Trophoblast cell (in vitro differentiated cells and primary cell): ENCODE results near the gene NYNRIN.

Source experiments
- DNase-seq, 2 donors: peaks; one replicate each; pipeline ENCODE4 v3.0.0-alpha.2; 2016
- H2AFZ ChIP-seq: 2 replicates; pipeline ENCODE4 v1.6.1; 2013; ENCODE audit warnings: low read length, moderate library complexity, mild to moderate bottlenecking; ENCODE audit not compliant: insufficient read depth, poor library complexity
- H2AK5ac ChIP-seq: 2 replicates; pipeline ENCODE4 v1.6.1; 2013; ENCODE audit warnings: mild to moderate bottlenecking, low read length
- H2BK120ac ChIP-seq: 2 replicates; pipeline ENCODE4 v1.6.1; 2013; ENCODE audit warnings: low read length, mild to moderate bottlenecking, moderate library complexity; ENCODE audit not compliant: insufficient read depth, poor library complexity
- H2BK12ac ChIP-seq: 2 replicates; pipeline ENCODE4 v1.6.1; 2013; ENCODE audit warnings: mild to moderate bottlenecking, low read length, moderate library complexity
- H2BK5ac ChIP-seq: 2 replicates; pipeline ENCODE4 v1.6.1; 2013; ENCODE audit warnings: low read length, low read depth, moderate library complexity, mild to moderate bottlenecking; ENCODE audit not compliant: poor library complexity
- H3K14ac ChIP-seq: 2 replicates; pipeline ENCODE4 v1.6.1; 2013; ENCODE audit warnings: mild to moderate bottlenecking, low read length
- H3K18ac ChIP-seq: 2 replicates; pipeline ENCODE4 v1.6.1; 2013; ENCODE audit warnings: mild to moderate bottlenecking, low read length
- H3K23ac ChIP-seq: 2 replicates; pipeline ENCODE4 v1.6.1; 2013; ENCODE audit warnings: low read length
- H3K27ac ChIP-seq: 2 replicates; pipeline ENCODE4 v1.5.1; 2013; ENCODE audit warnings: low read depth, mild to moderate bottlenecking, inconsistent platforms, low read length, moderate library complexity
- H3K27me3 ChIP-seq: 2 replicates; pipeline ENCODE4 v1.6.1; 2013; ENCODE audit warnings: inconsistent platforms, mild to moderate bottlenecking, low read length, moderate library complexity; ENCODE audit not compliant: insufficient read depth
- H3K36me3 ChIP-seq, 2 experiments: 1 replicate in 1 of 2; 2 replicates in 1 of 2; pipeline ENCODE4 v1.6.1; 2013; ENCODE audit warnings: low read length in 2 of 2, mild to moderate bottlenecking in 2 of 2, moderate library complexity in 1 of 2; ENCODE audit not compliant: insufficient read depth in 2 of 2, control insufficient read depth in 1 of 2
- H3K4ac ChIP-seq: 2 replicates; pipeline ENCODE4 v1.6.1; 2013; ENCODE audit warnings: low read depth, mild to moderate bottlenecking, low read length, moderate library complexity
- H3K4me1 ChIP-seq, 2 experiments: 1 replicate in 1 of 2; 2 replicates in 1 of 2; pipeline ENCODE4 v1.6.1; 2013; ENCODE audit warnings: low read length in 2 of 2, mild to moderate bottlenecking in 2 of 2, moderate library complexity in 1 of 2; ENCODE audit not compliant: insufficient read depth in 2 of 2, control insufficient read depth in 1 of 2
- H3K4me2 ChIP-seq: 2 replicates; pipeline ENCODE4 v1.6.1; 2013; ENCODE audit warnings: inconsistent platforms, mild to moderate bottlenecking, low read length, moderate library complexity
- H3K4me3 ChIP-seq: 2 replicates; pipeline ENCODE4 v1.5.1; 2013; ENCODE audit warnings: mild to moderate bottlenecking, low read depth, low read length, inconsistent platforms
- H3K79me1 ChIP-seq: one replicate; pipeline ENCODE4 v1.6.1; 2013; ENCODE audit warnings: low read length
- H3K79me2 ChIP-seq: 2 replicates; pipeline ENCODE4 v1.6.1; 2013; ENCODE audit warnings: low read length, mild to moderate bottlenecking; ENCODE audit not compliant: control insufficient read depth, insufficient read depth, poor library complexity
- H3K9ac ChIP-seq: 2 replicates; pipeline ENCODE4 v1.6.1; 2013; ENCODE audit warnings: mild to moderate bottlenecking, low read length
- H3K9me3 ChIP-seq: 2 replicates; pipeline ENCODE4 v1.6.1; 2013; ENCODE audit warnings: low read depth, mild to moderate bottlenecking, control low read depth, inconsistent platforms, low read length; ENCODE audit not compliant: insufficient read depth
- H4K12ac ChIP-seq: 2 replicates; pipeline ENCODE4 v1.6.1; 2013; ENCODE audit warnings: low read depth, mild to moderate bottlenecking, low read length, moderate library complexity
- H4K8ac ChIP-seq: 2 replicates; pipeline ENCODE4 v1.6.1; 2013; ENCODE audit warnings: low read depth, mild to moderate bottlenecking, low read length, moderate library complexity
- H4K91ac ChIP-seq: one replicate; pipeline ENCODE4 v1.6.1; 2013; ENCODE audit warnings: low read depth, mild to moderate bottlenecking, low read length, moderate library complexity
- WGBS: extraction: QIAGEN DNeasy Blood & Tissue Kit; methylation state at CpG from one replicate; pipeline ENCODE4 v1.1.7; 2013; ENCODE audit warnings: missing lambda C conversion rate; ENCODE audit not compliant: insufficient read length, insufficient coverage; ENCODE audit errors: extremely low coverage; 5-methylcytosine and 5-hydroxymethylcytosine counted together

Gene NYNRIN

DNA sequence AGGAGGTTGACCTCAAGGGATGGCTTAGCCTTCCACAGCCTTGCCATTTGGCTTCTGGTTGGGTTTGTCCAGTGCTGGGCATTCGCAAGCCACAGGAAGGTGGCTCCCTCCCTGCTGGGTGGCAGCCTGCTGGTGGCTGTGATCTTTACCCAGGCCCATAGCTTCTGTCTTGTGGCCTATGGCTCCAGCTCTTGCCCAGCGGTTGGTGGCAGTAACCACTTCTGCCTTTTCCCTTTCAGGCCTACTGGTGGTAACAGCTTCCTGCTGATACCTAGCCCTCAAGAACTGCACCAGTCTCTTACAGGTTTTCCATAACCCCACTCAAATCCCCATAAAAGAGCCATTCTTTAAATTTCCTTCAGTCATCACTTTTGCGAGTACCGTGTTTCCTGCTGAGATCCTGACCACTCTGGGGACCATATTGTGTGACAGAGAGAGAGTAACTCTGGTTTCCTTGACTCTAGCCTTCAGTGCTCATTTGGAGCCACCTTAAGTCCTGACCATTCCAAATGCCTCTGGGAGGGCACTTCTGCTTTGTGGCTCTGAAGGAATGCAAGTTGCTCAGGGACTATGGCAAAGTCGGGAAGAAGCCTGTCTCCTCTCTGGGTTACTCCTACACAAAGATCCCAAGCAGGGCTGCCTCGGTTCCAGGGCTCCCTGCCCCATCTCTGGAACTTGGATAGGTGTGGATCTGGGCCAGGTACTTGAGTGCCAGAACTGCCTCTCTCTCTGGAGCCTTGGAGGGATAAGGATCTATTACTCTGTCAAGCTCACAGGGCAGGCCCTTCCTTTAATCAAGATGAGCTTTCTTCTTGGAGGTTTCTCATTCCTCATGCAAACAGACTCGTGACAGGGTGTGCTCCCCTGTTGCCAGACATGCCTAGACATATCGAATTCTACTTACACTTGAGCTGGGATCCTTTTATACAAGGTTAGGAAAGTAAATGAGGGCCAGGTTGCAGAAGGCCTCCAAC lies 2.9 kb upstream of the NYNRIN start:
- no peak overlapping the region for H3K23ac ChIP-seq
- peak overlapping the region; percentile 6 for H2AFZ ChIP-seq
- H3K27me3 ChIP-seq = no peaks in the 10 kb centered on the region
- H2BK5ac ChIP-seq = peak overlapping the region; percentile 74
- H4K8ac ChIP-seq = peak overlapping the region; percentile 26
- H2BK120ac ChIP-seq = peak overlapping the region; percentile 81
- no peak overlapping the region for H3K4me2 ChIP-seq
- no peaks in the 10 kb centered on the region for H3K36me3 ChIP-seq
- peak overlapping the region; percentile 53 for H3K27ac ChIP-seq
- H3K79me2 ChIP-seq = peaks cover 7% of the 10 kb centered on the region
- no peak overlapping the region for H3K9ac ChIP-seq
- peaks cover 28% of the 10 kb centered on the region for H3K79me1 ChIP-seq
- H3K18ac ChIP-seq = peak overlapping the region; percentile 71
- H3K4me3 ChIP-seq = no peak overlapping the region
- DNase-seq = peak in 1 of 2 donors; percentile 19
- H3K9me3 ChIP-seq = no peaks in the 10 kb centered on the region
- H4K12ac ChIP-seq = peak overlapping the region; percentile 39
- peak overlapping the region; percentile 37 for H3K14ac ChIP-seq
- H2BK12ac ChIP-seq = peak overlapping the region; percentile 87
- peak overlapping the region; percentile 72 for H4K91ac ChIP-seq
- no CpG with 5 or more reads among the region's 8 CpGs for WGBS
- H2AK5ac ChIP-seq = peak overlapping the region; percentile 67
- H3K4me1 ChIP-seq = peaks cover 33 to 44% of the 10 kb centered on the region in 2 experiments
- peak overlapping the region; percentile 18 for H3K4ac ChIP-seq

DNA sequence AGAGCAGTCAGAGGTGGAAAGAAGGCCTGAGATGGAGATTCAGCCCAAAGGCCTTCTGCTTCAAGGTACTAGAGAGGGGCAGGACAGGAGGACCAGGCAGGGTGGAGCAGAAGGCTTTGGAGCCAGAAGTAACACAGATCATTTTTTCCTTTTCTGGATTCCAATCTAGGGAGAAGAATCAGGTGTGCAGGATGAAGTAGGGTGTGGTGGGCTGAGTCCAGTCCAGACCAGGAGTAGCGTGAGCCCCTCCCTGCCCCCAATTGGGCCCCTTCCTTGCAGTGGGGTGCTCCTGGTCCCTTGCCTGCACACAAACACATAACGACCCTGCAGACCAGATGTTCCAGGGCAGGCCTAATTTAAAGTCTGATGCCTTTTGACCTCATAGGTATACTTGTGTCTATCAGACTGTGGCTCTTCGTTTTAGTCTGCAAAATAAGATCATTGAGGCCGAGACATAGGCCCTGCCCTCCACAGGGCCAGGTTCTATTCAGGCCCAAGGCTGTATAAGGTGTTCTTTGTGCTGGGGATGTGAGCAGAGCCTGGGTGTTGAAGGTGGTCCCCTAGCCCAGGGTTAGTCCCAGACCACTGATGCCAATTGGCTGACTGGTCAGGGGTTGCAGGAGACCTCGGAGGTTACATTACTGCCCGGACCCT lies 1.0 kb upstream of the NYNRIN start:
- DNase-seq = no peak
- Histone ChIP-seq H3K18ac (peak overlapping the region; percentile 0), H4K8ac (peak overlapping the region; percentile 33), H4K12ac (no peak overlapping the region), H3K4me1 (peaks cover 29 to 35% of the 10 kb centered on the region in 2 experiments), H2BK12ac (peak overlapping the region; percentile 38), H3K4me2 (no peak overlapping the region), H3K79me2 (peaks cover 7% of the 10 kb centered on the region), H3K36me3 (no peaks in the 10 kb centered on the region), H3K9ac (no peak overlapping the region), H3K14ac (peak overlapping the region; percentile 0), H2AK5ac (peak overlapping the region; percentile 6), H3K27ac (peak overlapping the region; percentile 16), H3K4ac (no peak overlapping the region), H2BK120ac (peak overlapping the region; percentile 26), H3K23ac (no peak overlapping the region), H3K79me1 (peaks cover 22% of the 10 kb centered on the region), H3K27me3 (no peaks in the 10 kb centered on the region), H4K91ac (peak overlapping the region; percentile 58), H3K4me3 (no peak overlapping the region), H2BK5ac (no peak overlapping the region), H3K9me3 (no peaks in the 10 kb centered on the region), H2AFZ (no peak overlapping the region)
- no CpG with 5 or more reads among the region's 6 CpGs for WGBS

DNA sequence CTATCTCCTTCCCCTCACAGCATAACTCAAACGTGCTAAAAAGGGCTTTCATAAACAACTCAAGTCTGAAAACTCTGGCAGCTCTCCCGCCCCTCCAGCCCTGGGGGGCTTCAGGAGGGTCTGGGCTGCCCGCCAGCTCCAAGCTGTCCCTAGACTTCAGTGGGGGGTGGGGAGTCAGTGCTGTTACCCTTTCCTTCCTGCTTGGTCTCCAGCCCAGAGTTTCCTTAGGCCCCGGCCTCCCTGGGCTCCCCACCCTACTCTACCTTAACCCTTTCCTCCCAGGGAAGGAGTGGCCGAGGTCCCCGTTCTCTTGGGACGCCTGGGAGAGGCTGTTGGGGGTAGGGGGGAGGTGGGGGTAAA lies 530 bp upstream of the NYNRIN start:
- H4K12ac ChIP-seq = peak overlapping the region; percentile 28
- H3K23ac ChIP-seq = no peak overlapping the region
- H4K91ac ChIP-seq = peak overlapping the region; percentile 58
- peaks cover 30 to 38% of the 10 kb centered on the region in 2 experiments for H3K4me1 ChIP-seq
- H3K18ac ChIP-seq = peak overlapping the region; percentile 0
- peak overlapping the region; percentile 33 for H4K8ac ChIP-seq
- WGBS = no CpG with 5 or more reads among the region's 7 CpGs
- H2BK5ac ChIP-seq = no peak overlapping the region
- peak overlapping the region; percentile 26 for H3K4me2 ChIP-seq
- peaks cover 22% of the 10 kb centered on the region for H3K79me1 ChIP-seq
- H2AFZ ChIP-seq = no peak overlapping the region
- H3K9me3 ChIP-seq = no peaks in the 10 kb centered on the region
- H3K9ac ChIP-seq = no peak overlapping the region
- no peaks in the 10 kb centered on the region for H3K27me3 ChIP-seq
- no peak for DNase-seq
- peak overlapping the region; percentile 3 for H2BK120ac ChIP-seq
- no peak overlapping the region for H3K4me3 ChIP-seq
- no peaks in the 10 kb centered on the region for H3K36me3 ChIP-seq
- H3K14ac ChIP-seq = peak overlapping the region; percentile 0
- no peak overlapping the region for H2AK5ac ChIP-seq
- peaks cover 7% of the 10 kb centered on the region for H3K79me2 ChIP-seq
- H3K4ac ChIP-seq = peak overlapping the region; percentile 4
- H2BK12ac ChIP-seq = peak overlapping the region; percentile 1
- H3K27ac ChIP-seq = peak overlapping the region; percentile 16

DNA sequence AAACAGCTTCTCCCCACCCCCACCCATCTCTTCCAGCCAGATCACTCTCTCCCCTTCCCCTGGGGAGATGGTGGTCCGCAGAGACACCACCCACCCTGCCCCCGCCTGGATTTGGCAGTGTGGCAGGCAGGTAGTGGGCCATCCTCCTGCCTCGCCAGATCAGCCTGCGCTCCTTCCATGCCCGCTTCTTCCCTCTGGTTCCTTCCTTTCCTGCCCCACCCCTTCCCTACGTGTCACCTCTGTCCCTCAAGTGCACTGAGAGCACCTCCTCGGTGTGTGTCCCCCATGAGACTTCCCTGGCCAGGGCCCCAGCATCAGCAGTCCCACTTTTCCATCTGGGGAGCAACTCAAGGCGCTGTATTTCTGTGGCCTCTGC lies 632 bp downstream of the NYNRIN start:
- WGBS = no CpG with 5 or more reads among the region's 8 CpGs
- peak overlapping the region; percentile 76 for H3K4me3 ChIP-seq
- H3K27me3 ChIP-seq = no peaks in the 10 kb centered on the region

More for the DNA sequence above, 632 bp downstream of the NYNRIN start:
- Histone ChIP-seq H3K27ac (no peak overlapping the region), H3K14ac (peak overlapping the region; percentile 74), H3K4ac (peak overlapping the region; percentile 42), H2BK12ac (peak overlapping the region; percentile 13), H2AK5ac (peak overlapping the region; percentile 57), H4K8ac (peak overlapping the region; percentile 38), H3K18ac (peak overlapping the region; percentile 60), H2BK120ac (peak overlapping the region; percentile 18), H4K91ac (peak overlapping the region; percentile 86), H2BK5ac (no peak overlapping the region), H3K9ac (peak overlapping the region; percentile 55), H3K4me1 (peaks cover 27 to 39% of the 10 kb centered on the region in 2 experiments), H3K79me2 (peaks cover 7% of the 10 kb centered on the region), H3K79me1 (peaks cover 20% of the 10 kb centered on the region), H3K9me3 (no peaks in the 10 kb centered on the region), H4K12ac (peak overlapping the region; percentile 58), H3K36me3 (peaks cover 0 to under 1% of the 10 kb centered on the region in 2 experiments), H3K23ac (no peak overlapping the region), H3K4me2 (peak overlapping the region; percentile 88), H2AFZ (peak overlapping the region; percentile 42)
- no peak for DNase-seq
